ENCODE results near the gene LRRC14B.

LRRC14B gene

GRCh38 chr5:169728-170094 is 21.6 kb upstream of the LRRC14B start:
- peaks cover 0 to under 1% of the 10 kb centered on the region in 2 experiments for H3K4me1 ChIP-seq (ENCODE audit: control insufficient read depth in 1 of 2, insufficient read depth in 2 of 2, low read length in 2 of 2)
- H3K4me3 ChIP-seq (ENCODE audit: low read depth, low read length) = no peak overlapping the region
- H3K9ac ChIP-seq (ENCODE audit: low read length) = no peak overlapping the region
- no peak overlapping the region for H3K14ac ChIP-seq (ENCODE audit: low read length)
- no peak overlapping the region for H2BK120ac ChIP-seq (ENCODE audit: insufficient read depth, low read length, poor library complexity)
- H4K12ac ChIP-seq (ENCODE audit: low read depth, low read length) = no peak overlapping the region
- H3K27me3 ChIP-seq (ENCODE audit: insufficient read depth, low read length) = no peaks in the 10 kb centered on the region
- H3K9me3 ChIP-seq (ENCODE audit: insufficient read depth, low read depth, low read length) = no peaks in the 10 kb centered on the region
- H3K4me2 ChIP-seq (ENCODE audit: low read length) = no peak overlapping the region
- no peaks in the 10 kb centered on the region for H3K79me2 ChIP-seq (ENCODE audit: control insufficient read depth, insufficient read depth, low read length, poor library complexity)
- H3K27ac ChIP-seq (ENCODE audit: low read depth, low read length) = no peak overlapping the region
- no peak overlapping the region for H2AFZ ChIP-seq (ENCODE audit: insufficient read depth, low read length, poor library complexity)
- H2BK12ac ChIP-seq (ENCODE audit: low read length) = no peak overlapping the region
- no peak overlapping the region for H3K18ac ChIP-seq (ENCODE audit: low read length)
- no peak for DNase-seq
- H4K91ac ChIP-seq (ENCODE audit: low read depth, low read length) = no peak overlapping the region
- no CpG with 5 or more reads among the region's 12 CpGs for WGBS (ENCODE audit: extremely low coverage, insufficient coverage, insufficient read length)
- H2BK5ac ChIP-seq (ENCODE audit: low read depth, low read length, poor library complexity) = no peak overlapping the region
- no peak overlapping the region for H4K8ac ChIP-seq (ENCODE audit: low read depth, low read length)
- peaks cover 49 to 51% of the 10 kb centered on the region in 2 experiments for H3K36me3 ChIP-seq (ENCODE audit: control insufficient read depth in 1 of 2, insufficient read depth in 2 of 2, low read length in 2 of 2)
- H3K4ac ChIP-seq (ENCODE audit: low read depth, low read length) = no peak overlapping the region
- no peak overlapping the region for H3K23ac ChIP-seq (ENCODE audit: low read length)
- H3K79me1 ChIP-seq (ENCODE audit: low read length) = no peaks in the 10 kb centered on the region
- no peak overlapping the region for H2AK5ac ChIP-seq (ENCODE audit: low read length)

GRCh38 chr5:170971-171800 is 20.1 kb upstream of the LRRC14B start:
- H3K36me3 ChIP-seq (ENCODE audit: control insufficient read depth in 1 of 2, insufficient read depth in 2 of 2, low read length in 2 of 2) = peaks cover 55 to 56% of the 10 kb centered on the region in 2 experiments
- no peak overlapping the region for H4K8ac ChIP-seq (ENCODE audit: low read depth, low read length)
- no peak overlapping the region for H3K9ac ChIP-seq (ENCODE audit: low read length)
- H3K4me1 ChIP-seq (ENCODE audit: control insufficient read depth in 1 of 2, insufficient read depth in 2 of 2, low read length in 2 of 2) = peaks cover 8 to 9% of the 10 kb centered on the region in 2 experiments
- no peak overlapping the region for H3K23ac ChIP-seq (ENCODE audit: low read length)
- H3K9me3 ChIP-seq (ENCODE audit: insufficient read depth, low read depth, low read length) = no peaks in the 10 kb centered on the region
- no peak overlapping the region for H3K4ac ChIP-seq (ENCODE audit: low read depth, low read length)
- no peak overlapping the region for H2BK5ac ChIP-seq (ENCODE audit: low read depth, low read length, poor library complexity)
- no peak overlapping the region for H4K12ac ChIP-seq (ENCODE audit: low read depth, low read length)
- H3K4me2 ChIP-seq (ENCODE audit: low read length) = no peak overlapping the region
- no peak overlapping the region for H2BK12ac ChIP-seq (ENCODE audit: low read length)
- no peak overlapping the region for H3K27ac ChIP-seq (ENCODE audit: low read depth, low read length)
- no peak overlapping the region for H3K14ac ChIP-seq (ENCODE audit: low read length)
- H3K79me1 ChIP-seq (ENCODE audit: low read length) = peaks cover 3% of the 10 kb centered on the region
- no peak overlapping the region for H3K18ac ChIP-seq (ENCODE audit: low read length)
- WGBS (ENCODE audit: extremely low coverage, insufficient coverage, insufficient read length) = no CpG with 5 or more reads among the region's 37 CpGs
- H3K79me2 ChIP-seq (ENCODE audit: control insufficient read depth, insufficient read depth, low read length, poor library complexity) = no peaks in the 10 kb centered on the region
- H3K4me3 ChIP-seq (ENCODE audit: low read depth, low read length) = no peak overlapping the region
- H2AFZ ChIP-seq (ENCODE audit: insufficient read depth, low read length, poor library complexity) = no peak overlapping the region
- no peaks in the 10 kb centered on the region for H3K27me3 ChIP-seq (ENCODE audit: insufficient read depth, low read length)
- H2AK5ac ChIP-seq (ENCODE audit: low read length) = no peak overlapping the region
- no peak for DNase-seq
- no peak overlapping the region for H2BK120ac ChIP-seq (ENCODE audit: insufficient read depth, low read length, poor library complexity)
- H4K91ac ChIP-seq (ENCODE audit: low read depth, low read length) = no peak overlapping the region

GRCh38 chr5:171801-172331 is 19.4 kb upstream of the LRRC14B start:
- no peak overlapping the region for H3K23ac ChIP-seq (ENCODE audit: low read length)
- H3K14ac ChIP-seq (ENCODE audit: low read length) = no peak overlapping the region
- H2BK5ac ChIP-seq (ENCODE audit: low read depth, low read length, poor library complexity) = no peak overlapping the region
- H3K9ac ChIP-seq (ENCODE audit: low read length) = no peak overlapping the region
- no peak for DNase-seq
- no peaks in the 10 kb centered on the region for H3K27me3 ChIP-seq (ENCODE audit: insufficient read depth, low read length)
- no peak overlapping the region for H2BK12ac ChIP-seq (ENCODE audit: low read length)
- H3K4me2 ChIP-seq (ENCODE audit: low read length) = no peak overlapping the region
- no peak overlapping the region for H4K8ac ChIP-seq (ENCODE audit: low read depth, low read length)
- no peak overlapping the region for H4K12ac ChIP-seq (ENCODE audit: low read depth, low read length)
- no CpG with 5 or more reads among the region's 23 CpGs for WGBS (ENCODE audit: extremely low coverage, insufficient coverage, insufficient read length)
- H4K91ac ChIP-seq (ENCODE audit: low read depth, low read length) = no peak overlapping the region
- no peaks in the 10 kb centered on the region for H3K9me3 ChIP-seq (ENCODE audit: insufficient read depth, low read depth, low read length)
- no peak overlapping the region for H3K27ac ChIP-seq (ENCODE audit: low read depth, low read length)
- H3K79me1 ChIP-seq (ENCODE audit: low read length) = peaks cover 3% of the 10 kb centered on the region
- no peak overlapping the region for H2BK120ac ChIP-seq (ENCODE audit: insufficient read depth, low read length, poor library complexity)
- H3K18ac ChIP-seq (ENCODE audit: low read length) = no peak overlapping the region
- no peaks in the 10 kb centered on the region for H3K79me2 ChIP-seq (ENCODE audit: control insufficient read depth, insufficient read depth, low read length, poor library complexity)
- no peak overlapping the region for H2AK5ac ChIP-seq (ENCODE audit: low read length)
- no peak overlapping the region for H2AFZ ChIP-seq (ENCODE audit: insufficient read depth, low read length, poor library complexity)
- peaks cover 54 to 55% of the 10 kb centered on the region in 2 experiments for H3K36me3 ChIP-seq (ENCODE audit: control insufficient read depth in 1 of 2, insufficient read depth in 2 of 2, low read length in 2 of 2)
- no peak overlapping the region for H3K4me3 ChIP-seq (ENCODE audit: low read depth, low read length)
- no peak overlapping the region for H3K4ac ChIP-seq (ENCODE audit: low read depth, low read length)
- peaks cover 14% of the 10 kb centered on the region in 2 experiments for H3K4me1 ChIP-seq (ENCODE audit: control insufficient read depth in 1 of 2, insufficient read depth in 2 of 2, low read length in 2 of 2)

GRCh38 chr5:172421-172820 is 18.9 kb upstream of the LRRC14B start:
- no peak overlapping the region for H2BK120ac ChIP-seq (ENCODE audit: insufficient read depth, low read length, poor library complexity)
- H2AK5ac ChIP-seq (ENCODE audit: low read length) = no peak overlapping the region
- H3K4me1 ChIP-seq (ENCODE audit: control insufficient read depth in 1 of 2, insufficient read depth in 2 of 2, low read length in 2 of 2) = peaks cover 14% of the 10 kb centered on the region in 2 experiments
- H3K9me3 ChIP-seq (ENCODE audit: insufficient read depth, low read depth, low read length) = no peaks in the 10 kb centered on the region
- no peaks in the 10 kb centered on the region for H3K79me2 ChIP-seq (ENCODE audit: control insufficient read depth, insufficient read depth, low read length, poor library complexity)
- no peak overlapping the region for H3K4ac ChIP-seq (ENCODE audit: low read depth, low read length)
- DNase-seq = no peak
- no CpG with 5 or more reads among the region's 13 CpGs for WGBS (ENCODE audit: extremely low coverage, insufficient coverage, insufficient read length)
- H3K9ac ChIP-seq (ENCODE audit: low read length) = no peak overlapping the region
- H3K23ac ChIP-seq (ENCODE audit: low read length) = no peak overlapping the region
- no peak overlapping the region for H2AFZ ChIP-seq (ENCODE audit: insufficient read depth, low read length, poor library complexity)
- no peak overlapping the region for H3K4me2 ChIP-seq (ENCODE audit: low read length)
- H3K27ac ChIP-seq (ENCODE audit: low read depth, low read length) = no peak overlapping the region
- H3K27me3 ChIP-seq (ENCODE audit: insufficient read depth, low read length) = no peaks in the 10 kb centered on the region
- no peak overlapping the region for H2BK5ac ChIP-seq (ENCODE audit: low read depth, low read length, poor library complexity)
- no peak overlapping the region for H4K12ac ChIP-seq (ENCODE audit: low read depth, low read length)
- H3K14ac ChIP-seq (ENCODE audit: low read length) = no peak overlapping the region
- peaks cover 54 to 55% of the 10 kb centered on the region in 2 experiments for H3K36me3 ChIP-seq (ENCODE audit: control insufficient read depth in 1 of 2, insufficient read depth in 2 of 2, low read length in 2 of 2)
- no peak overlapping the region for H2BK12ac ChIP-seq (ENCODE audit: low read length)
- H3K79me1 ChIP-seq (ENCODE audit: low read length) = peaks cover 3% of the 10 kb centered on the region
- no peak overlapping the region for H4K91ac ChIP-seq (ENCODE audit: low read depth, low read length)
- H4K8ac ChIP-seq (ENCODE audit: low read depth, low read length) = no peak overlapping the region
- no peak overlapping the region for H3K4me3 ChIP-seq (ENCODE audit: low read depth, low read length)
- no peak overlapping the region for H3K18ac ChIP-seq (ENCODE audit: low read length)

All from trophoblast cell (in vitro differentiated cells and primary cell).